Panc1 (cell line): ENCODE data around the gene SARS1. TPM values are rescaled to one million over a fixed set of nuclear protein-coding genes. Genes with fewer than 3 reads are reported as not detected.

Experiments
- ATAC-seq: fragments of 200-7000 bp; cut with Tn5 transposase; 2 replicates; pipeline ENCODE4 v1.9.1; 2020; ENCODE audit warnings: mild to moderate bottlenecking, moderate library complexity
- BruUV-seq: library from RNA; stranded (reverse); fragments of 400-500 nt; replicated peaks from 2 replicates; lab custom pipeline; 2021; lab: Mats Ljungman, UMichigan
- CTCF ChIA-PET: fragments of 300-600 bp; sonication (Branson Sonifier 250); formaldehyde crosslinking; loops from one replicate; lab custom pipeline; 2022; ENCODE audit warnings: antibody characterized with exemption; lab: Charles Lee
- POLR2A ChIA-PET: fragments of 300-600 bp; sonication (Branson Sonifier 250); formaldehyde crosslinking; loops from one replicate; lab custom pipeline; 2022; ENCODE audit warnings: antibody characterized with exemption; lab: Charles Lee
- DNase-seq: peaks from one replicate; pipeline ENCODE4 v3.0.0-alpha.2; 2010; ENCODE audit warnings: low read depth, low spot score
- H3K27ac ChIP-seq: 2 replicates; pipeline ENCODE4 v1.5.1; 2011; ENCODE audit warnings: mild to moderate bottlenecking, low read length, inconsistent platforms
- H3K27me3 ChIP-seq: fragments of 200-500 bp; sonication (Bioruptor generic); 2 replicates; pipeline ENCODE4 v1.6.0; 2014; ENCODE audit warnings: low read length, inconsistent platforms; ENCODE audit not compliant: control insufficient read depth, insufficient read depth
- H3K36me3 ChIP-seq: fragments of 200-500 bp; sonication (Bioruptor generic); 2 replicates; pipeline ENCODE4 v1.5.1; 2014; ENCODE audit warnings: inconsistent platforms, mild to moderate bottlenecking, low read length, moderate library complexity; ENCODE audit not compliant: control insufficient read depth, insufficient read depth
- H3K4me1 ChIP-seq: 2 replicates; pipeline ENCODE4 v1.5.1; 2011; ENCODE audit warnings: inconsistent platforms, mild to moderate bottlenecking, low read length, moderate library complexity; ENCODE audit not compliant: control insufficient read depth, insufficient read depth
- H3K4me3 ChIP-seq, 2 experiments: 2 replicates each; pipeline ENCODE4 v1.5.1; 2011 to 2012; ENCODE audit warnings: low read depth in 2 of 2, low read length in 2 of 2, mild to moderate bottlenecking in 2 of 2, inconsistent platforms in 1 of 2, moderate library complexity in 1 of 2
- H3K9me3 ChIP-seq: fragments of 200-500 bp; sonication (Bioruptor generic); 2 replicates; pipeline ENCODE4 v1.5.1; 2014; ENCODE audit warnings: low read depth, mild to moderate bottlenecking, inconsistent platforms, low read length, moderate library complexity; ENCODE audit not compliant: control insufficient read depth, insufficient read depth
- CTCF ChIP-seq: fragments of 450-650 bp; IDR thresholded peaks from 2 replicates; pipeline ENCODE4 v1.5.1; 2017; ENCODE audit warnings: mild to moderate bottlenecking
- POLR2AphosphoS5 ChIP-seq: IDR thresholded peaks from 2 replicates; pipeline ENCODE4 v1.6.1; 2012; ENCODE audit warnings: mild to moderate bottlenecking, low read depth, low read length, moderate library complexity
- REST ChIP-seq, 2 experiments: IDR thresholded peaks; 2 replicates each; pipeline ENCODE4 v1.6.1; 2011 to 2012; ENCODE audit warnings: low read depth in 2 of 2, control low read depth in 1 of 2, low read length in 1 of 2, mild to moderate bottlenecking in 1 of 2, moderate library complexity in 1 of 2; ENCODE audit not compliant: insufficient read depth in 1 of 2
- SIN3A ChIP-seq: IDR thresholded peaks from 2 replicates; pipeline ENCODE4 v1.6.1; 2012; ENCODE audit warnings: low read depth, mild to moderate bottlenecking, low read length, moderate library complexity, borderline replicate concordance; ENCODE audit not compliant: insufficient read depth
- TCF7L2 ChIP-seq: IDR thresholded peaks from 2 replicates; pipeline ENCODE4 v1.6.1; 2011; ENCODE audit warnings: mild to moderate bottlenecking, low read depth, low read length, inconsistent platforms
- in situ Hi-C: cut with HindIII; loops from 2 replicates; pipeline ENCODE4 v1.10.0; 2016; ENCODE audit warnings: low sequenced_read_pairs, low pct_unique_long_range_greater_than_20kb
- intact Hi-C: fragments of 100-400 bp; cut with micrococcal nuclease; formaldehyde crosslinking; loops from one replicate; pipeline ENCODE4 v1.10.0; 2022; ENCODE audit not compliant: unreplicated experiment
- total RNA-seq: library from RNA; stranded (reverse); gene quantifications from one replicate; pipeline ENCODE4 v1.2.1, GENCODE V29; 2021; ENCODE audit not compliant: unreplicated experiment

The SARS1 gene
- total RNA-seq, 1 experiment from 2014 or later = 115 TPM

- intact Hi-C loops (no loop called here), in situ Hi-C loops (no loop called here)
- H3K27ac ChIP-seq = no peak overlapping the region
- no peaks in the 10 kb centered on the region for H3K9me3 ChIP-seq
- ChIA-PET POLR2A (no interaction called here), CTCF (no interaction called here)
- H3K27me3 ChIP-seq = no peaks in the 10 kb centered on the region
- no TSS peak for BruUV-seq
- ATAC-seq = no peak
- TF ChIP-seq POLR2AphosphoS5 (no peak), SIN3A (no peak), TCF7L2 (no peak), CTCF (no peak), REST (IDR thresholded peaks at IDR 0.05; ENCODE audit: insufficient read depth in 1 of 2, low read depth in 2 of 2, low read length in 1 of 2) (no peak)
- H3K36me3 ChIP-seq = peaks cover 3% of the 10 kb centered on the region; the same call in 1 of the 2 replicates
- no peak overlapping the region for H3K4me3 ChIP-seq
- H3K4me1 ChIP-seq = no peaks in the 10 kb centered on the region; the same call in 1 of the 2 replicates
- no peak for DNase-seq
Measured at GRCh38 chr1:109242387-109242786, 28.7 kb downstream of the SARS1 start.

GRCh38 chr1:109243221-109243620 is 29.5 kb downstream of the SARS1 start:
- in situ Hi-C loops = no loop called here
- POLR2A ChIA-PET = no interaction called here
- no peak for DNase-seq

More at GRCh38 chr1:109243221-109243620, 29.5 kb downstream of the SARS1 start:
- ATAC-seq = no peak
- H3K27ac ChIP-seq = no peak overlapping the region
- H3K9me3 ChIP-seq = no peaks in the 10 kb centered on the region
- no peaks in the 10 kb centered on the region for H3K27me3 ChIP-seq
- H3K36me3 ChIP-seq = no peaks in the 10 kb centered on the region
- TF ChIP-seq POLR2AphosphoS5 (no peak), CTCF (no peak)
- CTCF ChIA-PET = no interaction called here
- H3K4me3 ChIP-seq = no peak overlapping the region
- intact Hi-C loops = no loop called here
- no peaks in the 10 kb centered on the region; the same call in 1 of the 2 replicates for H3K4me1 ChIP-seq
- no TSS peak for BruUV-seq
